ENCODE data around the gene LYSMD1.

The LYSMD1 gene

DNA sequence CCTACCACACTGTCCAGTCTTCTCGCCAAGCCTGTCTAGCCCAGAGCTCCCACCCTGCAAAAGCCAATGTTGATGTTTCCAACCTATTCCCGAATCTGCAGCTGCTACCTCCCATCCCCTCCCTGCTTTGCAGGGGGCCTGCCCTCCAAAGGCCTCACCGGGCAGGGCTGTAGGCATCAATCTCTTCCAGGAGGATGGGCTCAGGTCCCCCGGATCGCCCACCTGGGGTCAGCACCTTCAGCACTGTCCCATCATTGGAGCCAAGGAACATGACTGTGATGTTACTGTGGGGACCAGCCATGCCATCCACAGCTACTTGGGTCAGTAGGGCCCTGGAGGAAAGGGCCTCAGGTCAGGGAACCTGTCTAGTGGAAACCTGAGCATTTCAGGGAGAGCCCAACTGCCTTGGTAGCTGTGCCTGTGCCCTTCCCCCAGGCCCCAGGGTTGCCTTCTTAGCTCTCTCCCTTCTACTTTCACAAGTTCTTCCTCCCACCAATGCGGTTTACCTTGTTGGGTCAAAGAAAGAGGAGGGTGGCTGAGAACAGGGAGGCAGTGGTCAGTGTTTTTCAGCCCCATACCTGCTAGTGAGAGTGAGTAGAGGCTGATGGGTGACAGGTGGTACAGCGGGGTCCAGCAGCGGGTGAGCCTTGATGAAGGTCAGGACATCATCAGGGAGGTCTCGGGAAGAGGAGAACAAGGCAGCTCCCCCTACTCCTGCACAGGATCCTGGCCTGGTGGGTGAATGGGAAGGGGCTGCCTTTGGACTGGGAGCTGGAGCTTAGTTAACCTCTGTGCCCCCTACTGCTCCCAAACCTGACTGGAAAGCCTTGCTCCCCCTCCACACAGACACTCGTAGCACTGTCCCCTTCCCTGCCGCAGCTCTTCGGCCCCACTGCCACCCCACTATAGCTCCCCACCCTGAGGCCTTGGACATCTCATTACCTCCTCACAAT, 30.0 kb downstream of the LYSMD1 start:
- DNase-seq: no peak

DNA sequence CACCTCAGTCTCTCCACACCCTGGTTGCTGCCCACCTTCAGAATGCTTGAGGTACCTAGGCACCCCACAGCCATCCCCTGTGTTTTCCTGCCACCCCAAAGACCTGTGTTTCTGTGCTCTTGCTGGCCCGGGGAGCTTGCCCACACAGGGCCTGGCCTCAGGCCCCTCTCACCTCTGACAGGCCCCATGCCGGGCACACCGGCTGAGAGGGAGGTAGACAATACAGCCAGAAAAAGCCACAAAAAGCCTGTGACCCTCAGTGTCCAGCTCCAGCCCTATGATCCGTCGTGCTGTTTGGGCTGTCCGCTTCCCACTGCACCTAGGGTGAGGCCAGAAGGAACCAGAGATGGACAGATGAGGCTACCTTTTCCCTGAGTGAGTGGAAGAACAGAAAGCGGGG, 30.7 kb downstream of the LYSMD1 start:
- no peak for DNase-seq

DNA sequence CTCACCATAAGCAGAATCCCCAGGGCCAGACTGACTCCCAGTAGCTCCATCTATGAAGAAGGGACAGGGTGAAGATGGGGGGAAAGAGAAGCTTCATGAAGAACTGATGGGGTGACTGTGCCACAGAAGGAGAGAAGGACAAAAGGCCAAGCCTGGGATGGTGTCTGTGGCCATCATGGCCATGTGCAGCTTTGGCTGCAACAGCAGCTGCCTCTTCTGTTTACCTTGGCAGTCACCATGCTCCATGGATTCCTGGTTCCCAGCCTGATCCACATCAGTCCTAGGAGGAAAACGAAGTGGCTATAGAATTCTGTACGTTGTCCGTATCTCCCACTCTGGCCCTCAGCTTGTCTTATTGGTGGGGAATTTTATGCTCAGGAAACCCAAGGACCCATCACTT, 31.3 kb downstream of the LYSMD1 start:
- no peak for DNase-seq

DNA sequence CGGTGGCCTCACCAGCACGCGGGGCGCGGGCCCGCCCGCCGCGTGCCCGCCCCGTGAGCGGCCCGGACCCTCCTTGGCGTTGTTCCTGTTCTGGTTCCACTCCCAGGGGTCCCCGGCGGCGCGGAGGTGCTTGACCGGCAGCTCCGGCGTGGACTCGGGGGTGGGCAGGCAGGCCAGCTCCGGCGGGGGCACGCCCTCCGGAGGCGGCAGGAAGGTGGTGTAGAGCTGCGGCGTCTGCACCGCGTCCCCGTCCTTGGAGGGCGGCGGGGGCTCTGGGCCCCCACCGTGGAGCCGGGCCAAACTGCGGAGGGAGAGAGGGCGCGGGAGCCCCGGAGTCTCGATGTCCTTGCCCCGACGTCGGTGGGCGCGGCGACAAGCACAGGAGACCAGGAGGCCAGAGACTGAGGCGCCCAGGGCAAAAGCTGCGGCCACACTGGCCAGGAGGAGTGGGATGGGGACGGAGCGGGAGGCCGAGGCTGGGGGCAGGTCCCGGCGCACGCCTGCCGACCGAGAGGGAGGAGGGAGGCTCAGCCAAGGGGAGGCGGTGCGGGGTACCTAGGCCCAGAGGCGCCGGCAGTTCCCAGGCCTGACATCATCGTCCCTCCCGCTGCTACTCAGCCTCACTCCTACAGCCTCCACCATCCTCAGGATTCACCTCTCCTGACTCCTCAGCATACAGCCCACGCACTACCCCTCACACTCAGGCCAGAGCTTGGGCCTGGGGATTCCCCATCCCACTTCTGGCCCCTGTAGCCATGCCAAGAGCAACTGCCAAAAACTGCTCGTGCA, 32.5 kb downstream of the LYSMD1 start:
- DNase-seq: no peak

DNA sequence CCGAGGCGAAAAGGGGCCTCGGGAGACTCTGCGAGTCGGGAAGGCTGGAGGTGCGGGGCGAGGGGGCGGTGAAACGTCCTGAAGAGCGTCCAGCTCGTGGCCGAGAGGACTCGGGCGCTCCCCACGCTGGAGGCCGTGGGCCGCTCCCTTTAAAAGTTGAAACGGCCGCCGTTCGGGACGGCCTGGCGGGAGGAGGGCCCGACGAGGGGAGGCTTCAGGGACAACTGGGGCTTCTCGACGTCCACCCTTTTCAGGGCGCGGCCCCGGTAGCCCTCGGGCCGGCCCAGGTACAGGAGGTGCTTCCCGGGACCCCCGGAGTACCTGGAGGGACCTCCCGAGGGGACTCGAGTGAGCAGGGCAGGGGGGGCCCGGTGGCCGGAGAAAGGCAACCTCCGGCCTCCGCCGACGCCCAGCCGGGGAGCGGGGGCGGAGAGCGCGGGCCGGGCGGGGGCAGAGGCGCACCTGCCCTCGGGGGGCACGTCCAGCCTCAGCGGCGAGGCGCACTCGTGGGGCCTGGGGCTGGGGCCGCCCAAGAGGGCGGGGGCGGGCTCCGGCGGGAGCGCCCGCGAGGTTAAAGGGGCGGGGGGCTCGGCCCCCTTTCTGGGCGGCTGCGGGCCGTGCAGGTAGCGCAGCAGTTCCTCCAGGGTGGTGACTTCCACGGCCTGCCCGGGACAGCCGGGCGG, 33.2 kb downstream of the LYSMD1 start:
- DNase-seq: no peak

DNA sequence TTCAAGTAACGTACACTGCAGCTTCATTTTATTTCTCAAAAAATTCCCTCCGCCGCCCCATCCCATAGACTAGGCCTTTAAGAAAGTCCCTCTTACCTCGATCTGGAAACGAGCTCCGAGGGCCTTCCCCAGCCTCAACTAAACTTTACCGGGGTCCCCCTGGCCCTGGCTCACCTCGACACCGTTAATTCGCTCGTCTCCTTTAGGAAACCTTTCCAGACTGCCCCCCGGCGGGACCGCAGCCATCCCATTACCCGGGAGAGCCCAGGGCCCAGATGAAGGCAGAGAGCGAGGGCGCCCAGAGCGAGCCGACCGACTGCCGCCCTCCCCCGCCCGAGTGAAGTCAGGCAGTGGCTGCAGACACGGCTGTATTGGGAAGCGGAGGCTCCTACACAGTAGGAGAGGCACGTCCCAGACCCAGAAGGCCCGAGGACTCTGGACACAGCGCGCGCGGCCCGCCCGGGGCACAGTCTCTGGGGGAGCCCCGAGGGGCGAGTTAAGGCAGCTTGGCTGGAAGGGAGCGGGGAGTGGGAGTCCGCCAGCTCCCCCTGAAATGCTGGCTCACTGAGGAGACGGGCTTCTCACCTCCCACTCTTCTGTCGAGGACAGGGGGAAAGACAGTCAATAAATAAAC, 33.9 kb downstream of the LYSMD1 start:
- DNase-seq: no peak

DNA sequence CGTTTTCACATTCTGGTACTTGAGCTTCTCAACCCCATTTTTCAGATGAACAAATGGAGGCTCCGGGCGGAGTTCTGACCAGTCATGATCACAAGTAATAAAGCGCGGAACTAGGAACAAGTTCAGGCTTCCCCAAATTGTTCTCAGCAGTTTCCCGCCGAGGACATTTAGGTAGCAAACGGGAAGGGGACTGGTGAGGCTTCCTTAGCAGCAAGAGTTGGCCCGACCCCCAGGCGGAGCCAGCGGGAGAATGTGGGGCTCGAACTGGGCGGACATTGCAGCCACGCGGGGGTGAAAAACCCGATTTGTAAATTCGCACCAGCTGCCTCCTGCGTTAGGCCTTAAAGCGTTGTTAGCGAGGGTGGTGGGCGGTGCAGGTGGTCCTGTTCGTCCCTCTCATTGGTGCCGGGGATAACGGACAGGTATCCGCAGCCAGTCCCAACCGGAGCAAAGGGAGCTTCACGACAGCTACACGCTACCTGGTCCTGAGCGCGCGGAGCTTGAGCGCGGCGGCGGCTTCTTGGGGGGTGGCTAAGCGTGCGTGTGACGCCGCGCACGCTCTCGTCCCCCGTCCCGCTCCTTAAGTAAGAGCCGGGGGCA, 34.6 kb downstream of the LYSMD1 start:
- DNase-seq: no peak

GRCh38 chr1:151128800-151129199, 36.9 kb downstream of the LYSMD1 start:
- no peak for DNase-seq

DNA sequence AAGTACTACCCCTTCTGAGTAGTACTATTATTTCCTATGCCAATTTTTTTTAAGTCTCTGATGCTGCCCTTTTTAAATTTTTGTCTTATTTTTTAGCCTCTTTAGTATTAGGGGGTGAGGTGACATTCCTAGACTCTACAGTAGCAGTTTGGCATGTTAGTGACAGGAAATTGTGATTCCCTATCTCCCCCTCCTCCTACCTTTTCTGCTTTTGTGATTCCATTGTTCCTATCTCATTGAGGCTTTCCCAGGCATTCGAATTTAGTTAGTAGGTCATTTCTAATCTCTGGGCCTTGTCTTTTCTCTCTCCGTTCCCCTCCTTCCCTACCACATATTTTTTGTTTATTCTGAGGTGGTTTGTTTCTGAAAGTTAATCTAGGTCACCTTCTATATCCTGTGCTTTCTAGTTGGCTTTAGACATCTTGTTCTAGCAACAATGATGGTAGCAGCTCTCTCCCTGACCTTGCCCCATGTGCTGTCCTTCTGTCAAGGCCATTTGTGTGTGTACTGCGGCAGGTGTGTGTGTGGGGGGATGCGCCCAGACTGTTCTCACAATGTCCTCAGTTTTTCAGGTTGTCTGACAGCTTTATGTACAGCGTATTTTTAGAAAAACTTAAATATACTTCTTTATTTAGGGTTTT, 40.8 kb downstream of the LYSMD1 start:
- no peak for DNase-seq

DNA sequence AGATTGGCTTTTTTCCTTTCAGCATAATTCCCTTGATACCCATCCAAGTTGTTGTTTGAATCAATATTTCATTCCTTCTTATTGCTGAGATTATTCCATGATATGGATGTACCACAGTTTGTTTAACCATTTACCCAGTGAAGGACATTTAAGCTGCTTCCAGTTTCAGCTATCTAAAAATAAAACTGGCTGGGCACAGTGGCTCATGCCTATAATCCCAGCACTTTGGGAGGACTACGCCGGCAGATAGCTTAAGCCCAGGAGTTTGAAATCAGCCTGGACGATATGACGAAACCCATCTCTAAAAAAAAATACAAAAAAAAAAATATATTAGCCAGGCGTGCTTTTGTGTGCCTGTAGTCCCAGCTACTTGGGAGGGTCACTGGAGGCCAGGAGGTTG, 51.8 kb downstream of the LYSMD1 start:
- DNase-seq: no peak
